Stimulated activated CD8-positive, alpha-beta memory T cell treated with anti-CD3 and anti-CD28 coated beads, Interleukin-12 subunit alpha, Interleukin-12 subunit beta, amount 100 ng/mL, for 24 hours (primary cell): ENCODE results near the gene UBE3A.
"Not testable (repeated sequence)": the region's sequence is repeated elsewhere in the genome, so short reads cannot be mapped to it uniquely, and the experiment has no call there.

Experiments
- DNase-seq: peaks from one replicate; pipeline ENCODE4 v3.0.0-alpha.2; 2020; ENCODE audit errors: extremely low read depth

UBE3A gene

DNA sequence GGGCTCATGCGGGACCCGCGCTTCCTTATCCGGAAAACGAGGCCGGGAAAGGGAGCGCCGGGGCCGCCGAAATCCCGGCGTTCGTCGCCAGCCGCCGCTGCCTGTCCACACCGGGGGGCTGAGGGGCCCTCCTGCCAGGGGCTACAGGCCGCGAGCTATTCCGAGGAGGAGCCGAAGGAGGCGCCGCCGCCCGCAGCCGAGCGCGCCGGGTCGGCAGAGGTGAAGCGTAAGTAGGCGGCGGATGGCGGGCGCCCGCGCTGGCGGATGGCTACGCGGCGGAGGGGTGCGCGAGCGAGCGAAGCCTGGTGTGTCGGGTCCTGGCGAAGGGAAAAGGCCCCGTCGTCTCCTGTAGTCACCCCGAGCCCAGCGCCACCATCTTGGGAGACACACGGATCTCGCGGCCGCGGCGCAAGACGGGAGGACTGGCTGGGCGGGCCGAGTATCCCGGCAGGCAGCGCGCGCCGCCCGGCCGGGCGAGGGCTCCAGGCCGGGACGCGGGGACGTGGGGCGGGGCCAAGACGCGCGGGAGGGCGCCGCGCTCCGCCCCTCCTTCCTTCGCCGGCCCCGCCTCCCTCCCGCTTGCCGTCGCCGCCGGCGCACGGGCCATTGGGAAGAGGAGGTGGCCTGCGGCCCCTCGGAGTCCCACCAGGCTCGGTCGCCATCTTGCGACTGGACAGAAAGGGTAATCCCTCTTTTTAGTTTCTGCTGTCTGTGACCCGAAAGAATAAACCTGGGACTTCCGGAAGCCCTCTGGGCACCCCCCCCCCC lies at the start of gene UBE3A:
TSS of gene UBE3A (minus strand) at position 424 of the 768 bp plus-strand sequence. CDS start 29,917 bp downstream, outside the sequence.
- DNase-seq = peak; percentile 66

DNA sequence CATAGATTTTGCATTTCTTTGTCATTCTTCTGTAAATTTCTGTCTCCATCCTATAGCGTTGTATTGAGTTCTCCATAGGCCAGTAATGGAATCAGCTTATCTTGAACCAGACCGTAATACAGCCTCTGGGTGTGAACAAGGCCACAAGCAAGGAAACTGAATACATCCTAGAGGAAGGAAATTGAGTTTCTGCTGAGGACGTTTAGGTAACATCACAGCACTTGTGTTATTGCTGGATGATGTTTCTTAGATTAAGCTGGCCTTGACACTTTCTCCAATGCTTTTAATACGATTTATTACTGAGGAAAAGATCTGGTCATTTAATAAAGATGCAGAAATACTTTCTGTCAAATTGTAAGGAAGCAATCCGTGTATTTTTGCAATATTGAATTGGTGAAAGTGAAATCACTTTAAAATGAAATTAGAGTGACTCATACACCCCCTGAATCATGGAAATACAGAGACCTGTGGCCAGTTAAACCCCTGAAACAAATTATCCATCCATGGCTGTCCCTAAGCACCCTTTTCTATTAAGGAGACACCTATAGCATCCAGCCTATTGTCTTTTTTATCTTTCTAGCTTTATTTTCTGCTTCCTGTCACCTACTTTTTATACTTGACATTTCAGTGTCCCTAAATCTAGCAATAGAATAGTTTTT lies 48.5 kb upstream of the UBE3A start:
- no peak for DNase-seq

DNA sequence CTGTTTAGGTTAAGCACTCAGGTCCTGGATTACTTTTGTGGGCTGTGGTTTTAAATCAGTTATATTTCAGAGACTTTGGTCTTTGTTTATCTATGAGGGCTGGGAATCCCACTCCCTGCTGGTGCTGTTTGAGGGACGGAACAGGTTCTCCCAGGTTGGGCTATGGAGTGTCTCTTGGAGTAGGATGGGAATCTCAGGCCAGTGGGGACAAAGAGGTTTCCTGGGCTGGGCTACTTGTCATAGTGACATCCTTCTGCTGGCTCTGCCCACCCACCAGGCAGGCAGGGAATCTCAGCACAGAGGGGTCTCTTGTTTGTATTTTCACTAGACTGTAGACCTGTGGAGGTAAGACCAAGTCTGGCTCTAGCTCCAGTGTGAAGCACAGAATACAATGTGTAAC lies 47.2 kb upstream of the UBE3A start:
- DNase-seq = no peak

DNA sequence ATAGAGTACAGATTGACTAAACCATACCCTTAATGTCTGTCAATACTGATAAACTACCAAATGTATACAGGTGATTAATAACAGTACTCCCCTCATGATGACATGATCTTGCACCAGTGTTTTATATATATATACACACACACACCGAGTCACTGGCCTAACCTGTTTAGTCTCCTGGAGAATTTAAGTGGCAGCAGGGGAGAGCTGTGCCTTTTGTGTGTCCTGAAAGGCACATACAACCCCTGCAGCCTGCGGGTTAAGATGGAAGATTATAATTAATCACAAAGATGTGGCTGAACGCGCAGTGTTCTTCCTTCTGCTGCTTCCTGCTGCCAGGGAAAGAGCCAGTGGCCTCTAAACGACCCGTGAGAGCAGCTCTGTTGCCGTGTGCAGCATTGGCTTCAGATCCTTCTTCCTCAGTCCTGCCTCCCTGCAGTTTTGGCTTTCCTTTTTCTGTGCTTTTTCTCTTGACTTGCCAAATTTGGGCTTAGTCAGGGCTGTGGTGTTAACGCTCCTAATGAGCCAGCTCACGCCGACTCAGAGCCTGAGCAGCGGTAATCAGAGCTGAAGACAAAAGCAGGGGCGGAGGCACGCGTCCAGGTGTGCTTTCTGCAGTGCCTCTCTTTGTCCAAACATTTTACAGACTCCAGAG lies 42.5 kb upstream of the UBE3A start:
- no peak for DNase-seq

DNA sequence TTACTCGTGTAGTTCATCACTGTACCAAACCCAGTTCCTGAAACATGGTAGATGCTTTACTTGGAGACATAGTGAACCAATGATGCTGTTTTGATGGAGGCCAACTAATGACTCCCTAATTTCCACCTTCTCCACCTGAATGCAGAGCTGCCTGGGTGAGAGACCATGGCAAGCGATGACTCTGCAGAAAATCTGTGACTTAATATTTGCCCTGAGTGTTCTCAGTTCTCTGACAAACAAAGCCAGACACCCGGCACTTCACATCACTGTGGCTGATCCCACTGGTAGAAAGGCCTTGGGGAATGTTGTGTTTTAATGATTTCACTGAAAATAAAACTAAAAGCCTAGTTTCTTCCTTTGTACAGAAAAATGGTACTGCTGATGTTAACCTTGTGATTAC lies 39.5 kb upstream of the UBE3A start:
- no peak for DNase-seq

DNA sequence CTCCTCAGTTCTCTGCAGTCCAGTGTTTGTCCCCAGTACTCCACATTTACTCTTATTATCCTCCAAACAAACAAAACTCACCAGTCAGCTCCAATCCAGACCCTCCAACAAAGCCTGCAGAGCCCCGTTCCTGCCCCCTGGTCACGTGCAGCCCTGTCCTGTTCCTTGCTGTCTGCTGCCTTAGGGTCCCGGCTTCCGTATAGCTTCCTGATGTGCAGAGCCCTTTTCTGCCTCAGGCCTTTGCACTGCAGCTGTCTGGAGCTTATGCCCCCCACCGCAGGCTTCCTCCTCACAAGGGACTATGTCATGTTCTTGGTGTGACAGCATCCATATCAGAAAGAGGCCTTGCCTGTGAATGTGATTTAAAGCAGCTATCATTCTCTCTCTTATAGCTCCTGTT lies 39.0 kb upstream of the UBE3A start:
- no peak for DNase-seq

DNA sequence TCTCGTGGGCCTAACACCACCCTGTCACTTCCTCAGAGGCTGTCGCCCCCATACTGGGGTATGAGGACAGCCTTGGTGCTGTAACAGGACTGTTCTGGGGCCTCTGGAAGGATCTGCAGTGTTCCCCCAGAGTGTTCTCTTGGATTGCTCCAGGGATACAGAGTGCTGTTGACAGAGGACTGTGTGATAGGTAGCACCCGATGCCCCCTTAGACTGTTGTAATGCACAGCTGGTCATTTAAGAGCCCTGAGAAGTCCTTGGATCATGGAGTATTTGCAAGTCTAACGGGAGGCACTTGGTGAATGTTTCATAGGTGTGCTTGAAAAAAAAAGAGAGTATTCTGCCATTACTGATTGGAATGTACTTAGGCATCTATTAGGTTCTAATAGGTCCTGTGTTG lies 35.4 kb upstream of the UBE3A start:
- DNase-seq = no peak

DNA sequence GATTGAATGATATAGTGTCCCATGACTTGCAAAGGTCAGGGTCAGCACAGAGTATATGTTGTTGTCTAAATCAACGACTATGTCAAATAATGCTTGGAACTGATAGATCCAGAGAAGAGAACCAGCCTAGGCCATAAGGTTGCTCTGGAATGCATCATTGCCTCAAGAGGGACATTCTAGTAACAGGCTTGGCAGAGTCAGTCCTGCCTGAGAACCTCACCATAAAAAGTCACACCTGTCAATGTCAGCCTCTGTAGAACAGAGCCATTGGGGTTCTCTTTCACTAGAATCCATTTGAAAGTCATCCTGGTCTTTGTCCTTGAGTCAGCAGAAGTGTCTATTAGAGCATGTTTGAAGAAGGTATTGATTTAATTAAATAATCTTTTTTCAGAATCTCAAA lies 31.4 kb upstream of the UBE3A start:
- no peak for DNase-seq

DNA sequence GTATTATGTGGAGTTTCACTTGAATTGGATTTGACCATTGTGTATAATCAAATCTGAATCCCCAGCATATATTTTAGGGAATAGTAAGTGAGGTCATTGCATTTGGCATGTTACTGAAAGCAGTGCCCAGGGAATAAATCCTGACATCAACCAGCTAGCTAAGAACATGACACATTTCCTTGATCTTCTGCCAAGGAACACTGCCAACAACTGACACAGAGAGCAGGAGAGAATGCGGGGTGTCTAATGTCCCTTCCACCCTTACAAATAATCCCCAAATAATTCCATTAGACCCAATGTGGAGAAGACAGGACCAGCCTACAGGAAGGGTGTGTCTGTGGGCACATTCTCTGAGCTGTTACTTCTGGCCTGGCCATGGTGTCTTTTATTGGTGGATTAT lies 30.6 kb upstream of the UBE3A start:
- no peak for DNase-seq

DNA sequence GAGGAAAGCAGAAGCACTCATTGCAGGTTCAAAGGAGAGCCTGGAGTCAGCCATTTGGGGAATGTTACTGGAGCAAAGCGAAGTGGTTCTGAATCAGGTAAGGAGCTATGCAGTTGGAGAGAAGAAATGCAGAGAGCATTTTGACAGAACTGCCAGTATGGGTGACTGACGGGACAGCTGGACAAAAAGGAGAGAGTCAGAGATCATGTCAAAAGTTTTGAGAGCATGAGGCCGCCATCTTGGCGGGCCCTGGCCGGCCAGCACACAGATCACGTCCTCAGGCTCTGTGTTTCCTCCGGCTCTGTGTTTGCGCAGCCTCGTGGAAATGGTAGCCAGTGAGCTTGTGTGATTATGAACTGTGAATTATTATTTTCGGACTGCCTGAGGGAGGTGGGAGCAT lies 29.8 kb upstream of the UBE3A start:
- no peak for DNase-seq

DNA sequence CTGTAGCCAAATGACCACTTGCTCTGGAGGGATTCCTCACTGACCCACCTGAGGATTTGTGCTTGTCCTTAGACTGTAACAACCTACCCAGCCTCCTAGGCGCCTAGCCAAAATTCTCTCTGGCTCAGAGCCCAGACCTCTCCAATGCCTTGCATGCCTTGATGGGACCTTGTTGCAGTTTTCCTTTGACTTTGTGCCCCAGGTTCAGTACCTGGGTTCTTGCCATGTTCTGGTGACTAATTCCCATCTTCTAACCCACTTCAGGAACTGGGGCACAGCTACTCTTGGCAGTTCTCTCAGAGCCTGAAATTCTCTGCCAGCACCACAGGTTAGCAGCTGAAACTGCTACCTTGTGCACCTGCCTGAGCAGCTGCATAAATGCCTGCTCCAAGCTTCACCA lies 27.0 kb upstream of the UBE3A start:
- DNase-seq = no peak

DNA sequence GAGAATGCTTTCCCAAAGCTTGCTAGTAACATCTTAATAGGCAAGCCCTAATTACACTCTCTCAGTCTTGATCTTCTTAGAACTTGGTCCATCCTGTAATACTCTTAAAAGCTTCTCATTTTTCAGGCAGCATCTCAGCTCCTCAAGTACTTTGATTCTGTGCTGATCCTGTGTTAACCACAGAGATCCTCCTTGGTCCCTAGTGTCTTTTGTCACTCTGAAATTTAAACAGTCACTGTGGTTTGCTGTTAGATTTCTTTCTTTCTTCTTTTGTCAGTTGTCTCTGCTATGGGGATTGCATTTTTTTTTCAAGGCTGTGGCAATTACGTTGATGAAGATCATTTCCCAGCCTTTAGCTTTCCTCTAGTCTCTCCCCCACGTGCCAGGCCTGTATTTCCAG lies 26.0 kb upstream of the UBE3A start:
- no peak for DNase-seq

DNA sequence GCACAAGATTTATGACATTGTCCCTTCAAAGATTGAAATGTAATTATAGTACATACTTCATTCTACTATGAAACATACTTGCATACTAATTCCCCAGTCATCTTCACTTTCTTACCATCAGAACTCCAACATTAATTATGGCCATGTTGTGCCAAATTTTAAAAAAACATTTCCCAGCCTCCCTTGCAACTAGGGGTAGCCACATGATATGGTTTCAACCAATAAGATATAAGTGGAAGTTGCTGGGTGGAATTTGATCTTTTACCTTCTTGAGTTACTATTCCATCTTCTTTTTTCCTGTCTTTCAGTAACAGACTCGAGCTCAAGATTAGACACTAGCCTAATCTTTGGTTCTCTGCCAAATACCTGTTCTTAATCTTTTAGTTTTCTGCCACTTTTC lies 25.6 kb upstream of the UBE3A start:
- DNase-seq = no peak

DNA sequence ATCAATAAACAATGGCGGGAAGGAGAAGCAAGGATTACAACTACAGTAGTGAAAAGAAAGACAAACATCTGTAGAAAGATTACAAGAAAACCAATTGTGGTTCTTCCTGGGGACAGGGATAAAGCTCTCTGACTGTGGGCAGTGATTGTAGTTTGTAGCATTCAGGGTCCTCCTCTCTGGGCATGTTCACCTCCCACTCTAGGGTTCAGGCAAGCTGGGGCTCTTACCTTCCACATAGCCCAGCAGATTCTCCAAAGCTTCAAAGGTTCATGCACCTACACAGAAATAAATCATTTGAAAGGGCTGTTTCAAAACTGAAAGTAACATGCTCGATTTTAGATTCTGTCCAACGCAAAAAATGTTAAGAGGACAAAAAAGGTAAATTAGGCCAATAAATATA lies 17.4 kb upstream of the UBE3A start:
- DNase-seq = no peak

DNA sequence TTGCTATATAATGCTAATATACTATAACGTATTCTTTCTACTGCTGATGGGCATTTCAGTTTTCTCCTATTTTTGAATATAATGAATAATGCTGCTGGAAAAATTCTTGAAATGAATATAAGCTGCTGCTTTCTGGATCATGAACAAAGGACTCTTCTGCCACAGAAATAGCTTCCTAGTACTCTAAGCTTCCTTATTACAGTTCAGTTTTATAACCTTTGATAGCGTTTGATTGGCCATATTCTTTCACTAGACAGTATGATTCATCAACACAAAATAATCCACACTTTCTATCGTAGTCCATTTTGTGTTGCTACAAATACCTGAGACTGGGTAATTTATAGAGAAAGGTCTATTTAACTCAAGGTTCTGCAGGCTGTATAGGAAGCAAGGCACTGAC lies 16.4 kb upstream of the UBE3A start:
- no peak for DNase-seq

DNA sequence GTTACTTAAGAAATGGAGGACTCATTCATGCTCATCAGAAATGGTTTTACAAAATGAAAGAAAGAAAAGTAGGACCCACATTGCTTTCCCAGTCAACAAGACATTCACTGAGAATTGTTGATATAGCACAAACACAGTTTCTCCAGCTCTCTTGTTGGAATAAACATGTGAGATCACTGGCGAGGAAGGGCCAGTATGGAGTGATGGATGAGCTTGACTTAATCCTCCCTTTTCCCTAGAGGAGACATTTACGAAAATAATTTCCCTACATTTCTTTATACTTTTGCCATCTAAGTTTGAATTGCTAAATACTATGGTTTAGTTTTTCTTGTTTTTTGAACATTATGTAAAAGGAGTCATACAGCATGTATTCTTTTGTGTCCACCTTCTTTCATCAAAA lies 15.9 kb upstream of the UBE3A start:
- DNase-seq = no peak

DNA sequence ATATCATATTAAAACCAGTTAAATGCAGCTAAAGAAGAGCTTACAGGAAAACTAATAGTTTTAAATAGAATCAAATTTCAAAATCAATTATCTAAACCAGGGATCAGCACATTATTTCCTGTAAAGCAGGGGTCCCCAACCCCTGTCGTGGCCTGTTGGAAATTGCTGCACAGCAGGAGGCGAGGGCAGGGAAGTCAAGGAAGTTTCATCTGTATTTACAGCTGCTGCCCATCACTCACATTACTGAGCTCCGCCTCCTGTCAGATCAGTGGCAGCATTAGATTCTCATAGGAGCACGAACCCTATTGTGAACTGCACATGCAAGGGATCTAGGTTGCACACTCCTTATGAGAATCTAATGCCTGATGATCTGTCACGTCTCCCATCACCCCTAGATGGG lies 14.4 kb upstream of the UBE3A start:
- not testable (repeated sequence) for DNase-seq

DNA sequence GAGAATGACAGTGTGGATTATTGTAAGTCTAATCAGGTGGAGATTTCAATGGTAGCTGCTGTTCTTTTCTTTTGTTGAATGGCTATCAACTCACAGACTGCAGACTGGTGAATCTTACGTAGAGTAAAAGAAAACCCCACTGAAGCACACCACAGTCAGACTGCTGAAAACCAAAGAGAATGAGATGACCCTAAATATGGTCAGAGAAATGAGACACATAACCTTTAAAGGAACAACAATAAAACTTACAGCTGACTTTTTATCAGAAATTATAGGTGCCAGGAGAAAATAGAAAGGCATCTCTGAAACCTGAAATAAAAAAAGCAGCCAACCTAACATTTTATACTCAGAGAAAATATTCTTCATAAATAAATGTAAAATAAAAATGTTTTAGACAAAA lies 12.7 kb upstream of the UBE3A start:
- no peak for DNase-seq

DNA sequence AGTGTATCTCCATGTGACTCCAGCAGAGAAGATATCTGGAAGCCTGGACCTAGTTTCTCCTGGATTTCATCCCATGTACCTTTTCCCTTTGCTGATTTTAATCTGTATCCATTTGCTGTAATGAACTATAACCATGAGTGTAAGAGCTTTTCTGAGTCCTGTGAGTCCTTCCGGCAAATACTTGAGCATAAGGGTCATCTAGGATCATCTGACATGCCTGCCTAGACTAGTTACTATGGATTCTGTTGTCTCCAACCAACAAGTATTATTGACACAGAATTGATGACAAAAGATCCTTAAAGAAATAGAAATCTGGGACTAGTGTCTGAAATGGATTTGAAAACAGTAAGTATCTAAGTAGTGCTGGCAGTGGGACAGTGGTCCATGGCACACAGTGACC lies 11.3 kb upstream of the UBE3A start:
- no peak for DNase-seq

DNA sequence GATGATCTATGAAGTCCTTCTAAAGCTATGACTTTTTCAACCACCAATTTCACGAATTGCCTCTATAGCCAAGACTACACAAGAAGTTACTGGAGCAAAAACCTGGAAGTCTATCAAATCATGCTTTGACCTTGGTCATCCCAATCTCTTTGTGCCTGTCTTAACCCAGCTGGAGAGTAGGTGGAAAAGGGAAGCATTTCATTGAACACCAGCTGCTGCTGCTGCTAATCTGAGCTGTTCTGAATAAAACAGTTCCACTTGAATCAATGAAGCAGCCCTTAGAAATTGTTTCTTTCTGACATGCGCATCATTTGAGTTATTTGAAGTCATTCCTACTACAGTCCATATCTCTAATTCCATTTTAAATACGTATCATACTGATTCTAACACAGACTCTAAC lies 7.3 kb upstream of the UBE3A start:
- DNase-seq = no peak

DNA sequence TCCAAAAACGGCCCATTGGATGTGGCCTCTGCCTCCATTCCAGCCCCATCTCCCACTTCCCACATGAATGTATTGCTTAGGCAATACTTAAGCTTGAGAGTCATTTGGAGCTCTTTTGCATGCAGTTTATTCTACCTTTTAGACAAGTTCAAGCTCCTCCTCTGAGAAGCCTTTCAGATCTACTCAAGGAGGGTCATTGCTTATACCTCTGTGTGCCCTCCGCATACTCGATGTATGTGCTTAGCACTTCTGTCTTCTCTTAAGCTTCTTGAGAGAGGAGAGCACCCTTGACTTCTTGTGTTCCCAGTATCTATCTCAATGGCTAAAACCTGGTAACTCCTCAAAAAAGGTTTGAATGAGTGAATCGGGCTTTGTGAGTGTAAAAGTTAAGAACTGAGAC lies 6.6 kb upstream of the UBE3A start:
- DNase-seq = no peak

DNA sequence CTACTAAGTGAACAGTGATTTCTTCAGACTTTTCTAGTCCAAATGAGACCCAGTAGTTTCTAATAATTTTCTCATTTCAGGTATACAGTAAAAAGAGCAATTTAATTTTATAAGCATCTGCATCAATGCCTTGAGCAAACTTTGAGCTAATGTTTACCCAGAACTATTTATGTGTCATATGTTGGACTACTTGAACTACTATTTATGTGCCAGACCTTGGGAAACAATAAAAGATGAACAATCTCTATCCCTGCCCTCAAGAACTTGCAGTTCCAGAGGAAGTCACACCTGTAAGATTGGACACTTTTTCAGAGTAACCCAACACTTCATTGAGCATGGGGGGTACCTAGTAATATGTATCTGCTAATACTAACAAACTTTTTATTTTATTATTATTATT lies 2.3 kb upstream of the UBE3A start:
- no peak for DNase-seq

DNA sequence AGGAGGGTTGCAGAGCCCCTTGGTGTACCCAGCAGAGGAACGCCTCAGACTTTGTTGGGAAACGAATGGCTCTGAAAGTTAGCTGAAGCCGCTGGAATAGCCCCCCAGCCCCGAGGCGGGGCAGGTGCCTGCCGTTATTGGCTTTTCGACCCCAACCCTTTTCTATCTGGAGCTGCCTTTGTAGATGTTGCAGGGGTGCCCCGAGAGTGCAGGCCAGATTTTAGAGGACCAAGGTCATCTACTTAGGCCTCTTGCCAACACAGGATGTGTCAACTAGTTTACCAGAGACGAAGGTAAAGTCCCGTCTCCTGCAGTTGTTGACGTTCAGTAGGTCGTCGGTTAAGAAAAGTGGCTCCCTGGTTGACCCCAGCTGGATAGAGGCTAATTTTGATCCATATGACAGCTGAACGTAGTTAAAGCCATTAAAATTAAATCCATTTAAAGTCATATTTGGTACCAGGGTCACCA lies 579 bp upstream of the UBE3A start:
- no peak for DNase-seq
